MCF 10A (cell line): ENCODE results near the gene C1QC. TPM values are rescaled to one million over a fixed set of nuclear protein-coding genes. Genes with fewer than 3 reads are reported as not detected.

Experiments used
- BruUV-seq: library from RNA; stranded (reverse); fragments of 400-500 nt; replicated peaks from 2 replicates; lab custom pipeline; 2021; lab: Mats Ljungman, UMichigan
- CTCF ChIA-PET: fragments of 300-600 bp; sonication (Branson Sonifier 250); formaldehyde crosslinking; extraction: SDS; loops from one replicate; lab custom pipeline; 2021; ENCODE audit warnings: antibody characterized with exemption, inconsistent platforms; lab: Yijun Ruan, JAX
- POLR2A ChIA-PET: fragments of 300-600, 350-650 bp; sonication (Branson Sonifier 250); formaldehyde crosslinking; extraction: SDS; loops from one replicate; lab custom pipeline; 2020; ENCODE audit warnings: antibody characterized with exemption, inconsistent platforms; lab: Yijun Ruan, JAX
- DNase-seq: peaks from one replicate; pipeline ENCODE4 v3.0.0-alpha.2; 2018; ENCODE audit not compliant: unreplicated experiment
- H3K27ac Mint-ChIP-seq: one replicate; pipeline ENCODE4 v1.8.0; 2022; ENCODE audit warnings: mild to moderate bottlenecking, low read depth, mixed read lengths; ENCODE audit not compliant: unreplicated experiment
- H3K27me3 Mint-ChIP-seq: one replicate; pipeline ENCODE4 v1.8.0; 2022; ENCODE audit warnings: mixed read lengths; ENCODE audit not compliant: insufficient read depth, unreplicated experiment
- H3K36me3 Mint-ChIP-seq: one replicate; pipeline ENCODE4 v1.8.0; 2022; ENCODE audit warnings: mild to moderate bottlenecking, moderate library complexity, mixed read lengths; ENCODE audit not compliant: insufficient read depth, unreplicated experiment
- H3K4me1 Mint-ChIP-seq: one replicate; pipeline ENCODE4 v1.8.0; 2022; ENCODE audit warnings: mixed read lengths; ENCODE audit not compliant: insufficient read depth, unreplicated experiment
- H3K4me3 Mint-ChIP-seq: one replicate; pipeline ENCODE4 v1.8.0; 2022; ENCODE audit warnings: mild to moderate bottlenecking, moderate library complexity, mixed read lengths; ENCODE audit not compliant: unreplicated experiment
- H3K9me3 Mint-ChIP-seq: one replicate; pipeline ENCODE4 v1.8.0; 2022; ENCODE audit warnings: mixed read lengths; ENCODE audit not compliant: unreplicated experiment
- CTCF ChIP-seq: fragments of 200-600 bp; IDR thresholded peaks from one replicate; pipeline ENCODE4 v1.8.0; 2022; ENCODE audit warnings: antibody characterized with exemption, mild to moderate bottlenecking; ENCODE audit not compliant: unreplicated experiment
- intact Hi-C: fragments of 100-400 bp; cut with micrococcal nuclease; formaldehyde crosslinking; loops from 2 replicates; pipeline ENCODE4 v1.14.1; 2022
- total RNA-seq: library from RNA; stranded (reverse); gene quantifications from 2 replicates; pipeline ENCODE4 v1.2.3, GENCODE V29; 2022

The C1QC gene
- total RNA-seq, 1 experiment from 2014 or later: not detected

GRCh38 chr1:22636927-22637326, 6.5 kb upstream of the C1QC start:
- DNase-seq: no peak
- Mint-ChIP-seq H3K27me3 (peaks cover 48% of the 10 kb centered on the region), H3K27ac (no peak overlapping the region), H3K4me3 (no peak overlapping the region), H3K36me3 (no peaks in the 10 kb centered on the region), H3K9me3 (no peaks in the 10 kb centered on the region), H3K4me1 (no peaks in the 10 kb centered on the region)
- intact Hi-C loops: no loop called here
- no peak for TF ChIP-seq CTCF
- ChIA-PET CTCF (interaction anchor here (0.6 kb wide), 1 partner anchor 216 kb away, joined by 3 read pairs; no protein-coding TSS in a partner anchor), POLR2A (interaction anchor here (0.6 kb wide), 1 partner anchor 552 kb away, joined by 3 read pairs; no protein-coding TSS in a partner anchor)
- no TSS peak for BruUV-seq

GRCh38 chr1:22637907-22638445, 5.5 kb upstream of the C1QC start:
- no peak for DNase-seq
- intact Hi-C loops: no loop called here
- no peak overlapping the region for H3K4me3 Mint-ChIP-seq
- H3K9me3 Mint-ChIP-seq: no peaks in the 10 kb centered on the region
- ChIA-PET POLR2A (no interaction called here), CTCF (interaction anchor here (6.8 kb wide), 1 partner anchor 218 kb away, joined by 106 read pairs; no protein-coding TSS in a partner anchor)
- no peak overlapping the region for H3K27ac Mint-ChIP-seq
- peaks cover 38% of the 10 kb centered on the region for H3K27me3 Mint-ChIP-seq
- no TSS peak for BruUV-seq
- H3K4me1 Mint-ChIP-seq: no peaks in the 10 kb centered on the region
- no peak for TF ChIP-seq CTCF
- no peaks in the 10 kb centered on the region for H3K36me3 Mint-ChIP-seq

GRCh38 chr1:22638476-22639234, 4.8 kb upstream of the C1QC start:
- BruUV-seq: no TSS peak
- Mint-ChIP-seq H3K36me3 (no peaks in the 10 kb centered on the region), H3K9me3 (no peaks in the 10 kb centered on the region), H3K27ac (no peak overlapping the region), H3K27me3 (peaks cover 32% of the 10 kb centered on the region), H3K4me3 (no peak overlapping the region), H3K4me1 (no peaks in the 10 kb centered on the region)
- DNase-seq: no peak
- intact Hi-C loops: no loop called here
- CTCF ChIA-PET: interaction anchor here (6.8 kb wide), 1 partner anchor 219 kb away, joined by 106 read pairs; no protein-coding TSS in a partner anchor
- TF ChIP-seq CTCF: no peak
- POLR2A ChIA-PET: no interaction called here

- DNase-seq: no peak
- no peak for TF ChIP-seq CTCF
- H3K4me3 Mint-ChIP-seq: no peak overlapping the region
- H3K27me3 Mint-ChIP-seq: peaks cover 25% of the 10 kb centered on the region
- ChIA-PET POLR2A (no interaction called here), CTCF (interaction anchor here (1.8 to 6.8 kb wide), 2 partner anchors 108 to 220 kb away, joined by 4 to 106 read pairs; no protein-coding TSS in a partner anchor)
- no peaks in the 10 kb centered on the region for H3K4me1 Mint-ChIP-seq
- H3K36me3 Mint-ChIP-seq: no peaks in the 10 kb centered on the region
- H3K9me3 Mint-ChIP-seq: no peaks in the 10 kb centered on the region
- intact Hi-C loops: no loop called here
- BruUV-seq: no TSS peak
- H3K27ac Mint-ChIP-seq: no peak overlapping the region
Measured at GRCh38 chr1:22639286-22639685, 4.1 kb upstream of the C1QC start.
